GM21723 (cell line): ENCODE measurements around the gene HYAL2.
"Not testable (repeated sequence)": the region's sequence is repeated elsewhere in the genome, so short reads cannot be mapped to it uniquely, and the experiment has no call there.

ENCODE experiments used
- ATAC-seq: cut with Tn5 transposase; IDR thresholded peaks from one replicate; pipeline ENCODE4 v1.9.1; 2021; ENCODE audit warnings: mild to moderate bottlenecking, moderate library complexity; ENCODE audit not compliant: unreplicated experiment

Gene HYAL2

GRCh38 chr3:50314816-50315215 is 7.7 kb downstream of the HYAL2 start:
- ATAC-seq, result no peak

GRCh38 chr3:50314342-50314741 is 8.2 kb downstream of the HYAL2 start:
- ATAC-seq, result no peak

GRCh38 chr3:50312041-50312440 is 10.5 kb downstream of the HYAL2 start:
- ATAC-seq, result not testable (repeated sequence)

- ATAC-seq, result no peak
Observed at GRCh38 chr3:50304601-50305000, 17.9 kb downstream of the HYAL2 start.

GRCh38 chr3:50303013-50303815 is 19.3 kb downstream of the HYAL2 start, which contains the start of gene HYAL1:
TSS of gene HYAL1 (minus strand) at chr3:50303574. CDS start at chr3:50302956, 618 bp downstream.
- ATAC-seq, result no peak

- no peak for ATAC-seq
Observed at GRCh38 chr3:50302095-50303012, 20.2 kb downstream of the HYAL2 start.

- no peak for ATAC-seq
Observed at GRCh38 chr3:50300681-50301254, 21.8 kb downstream of the HYAL2 start.

GRCh38 chr3:50299929-50300680 is 22.4 kb downstream of the HYAL2 start:
- no peak for ATAC-seq

GRCh38 chr3:50299638-50299928 is 23.0 kb downstream of the HYAL2 start:
- ATAC-seq, result no peak

- peak; percentile 80 for ATAC-seq
Observed at GRCh38 chr3:50298836-50299637, 23.5 kb downstream of the HYAL2 start, which contains the start of the genes HYAL3 and NAA80. TSS of gene HYAL3 (minus strand) at chr3:50299405. CDS start at chr3:50295602, 3,803 bp downstream. TSS of gene NAA80 (minus strand) at chr3:50299405. CDS start at chr3:50297463, 1,942 bp downstream.

GRCh38 chr3:50297896-50298725 is 24.4 kb downstream of the HYAL2 start:
- no peak for ATAC-seq

- ATAC-seq, result no peak
Observed at GRCh38 chr3:50297384-50297775, 25.2 kb downstream of the HYAL2 start.

- ATAC-seq, result no peak
Observed at GRCh38 chr3:50296721-50297383, 25.7 kb downstream of the HYAL2 start.

- ATAC-seq, result no peak
Observed at GRCh38 chr3:50295553-50296431, 26.8 kb downstream of the HYAL2 start.

- no peak for ATAC-seq
Observed at GRCh38 chr3:50294492-50295403, 27.8 kb downstream of the HYAL2 start.

- no peak for ATAC-seq
Observed at GRCh38 chr3:50294089-50294488, 28.5 kb downstream of the HYAL2 start.
